GM13976 (cell line): ENCODE results near the gene PNMA8C.

ENCODE experiments used
- DNase-seq: peaks from one replicate; pipeline ENCODE4 v3.0.0; 2012; ENCODE audit warnings: low spot score
- in situ Hi-C: fragments of 300-500 bp; cut with MboI; formaldehyde crosslinking; loops from one replicate; pipeline ENCODE4 v1.12.0; 2022; ENCODE audit warnings: low sequenced_read_pairs, mixed read lengths, inconsistent platforms; ENCODE audit not compliant: unreplicated experiment
- TF ChIP-seq, protein P1 (sequence below): IDR thresholded peaks from 2 replicates; pipeline ENCODE4 v1.5.1; 2012; ENCODE audit warnings: borderline replicate concordance, mild to moderate bottlenecking; ENCODE audit not compliant: insufficient read depth; ENCODE audit errors: extremely low read depth, missing control alignments, control extremely low read depth

The PNMA8C gene

DNA sequence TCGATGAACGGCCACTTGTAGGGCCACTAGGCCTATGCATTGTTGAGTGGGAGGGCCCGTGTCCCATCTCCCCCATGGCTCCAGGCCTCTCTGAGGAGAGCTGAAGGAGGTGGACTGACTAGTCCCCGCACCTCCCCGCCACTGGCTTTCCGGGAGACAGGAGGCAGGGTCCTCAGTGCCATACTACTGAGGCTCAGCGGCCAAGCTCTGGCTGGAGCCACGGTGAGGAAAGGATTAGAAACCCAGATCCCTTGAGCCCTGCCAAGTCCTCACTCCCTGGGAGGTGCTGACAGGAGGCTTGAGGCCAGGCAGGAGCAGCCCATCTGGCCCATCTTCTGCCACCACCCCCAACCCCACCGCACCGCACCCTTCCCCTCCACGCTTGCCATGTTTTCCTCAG, 44.3 kb downstream of the PNMA8C start:
- DNase-seq = no peak
- TF ChIP-seq, protein P1, sequence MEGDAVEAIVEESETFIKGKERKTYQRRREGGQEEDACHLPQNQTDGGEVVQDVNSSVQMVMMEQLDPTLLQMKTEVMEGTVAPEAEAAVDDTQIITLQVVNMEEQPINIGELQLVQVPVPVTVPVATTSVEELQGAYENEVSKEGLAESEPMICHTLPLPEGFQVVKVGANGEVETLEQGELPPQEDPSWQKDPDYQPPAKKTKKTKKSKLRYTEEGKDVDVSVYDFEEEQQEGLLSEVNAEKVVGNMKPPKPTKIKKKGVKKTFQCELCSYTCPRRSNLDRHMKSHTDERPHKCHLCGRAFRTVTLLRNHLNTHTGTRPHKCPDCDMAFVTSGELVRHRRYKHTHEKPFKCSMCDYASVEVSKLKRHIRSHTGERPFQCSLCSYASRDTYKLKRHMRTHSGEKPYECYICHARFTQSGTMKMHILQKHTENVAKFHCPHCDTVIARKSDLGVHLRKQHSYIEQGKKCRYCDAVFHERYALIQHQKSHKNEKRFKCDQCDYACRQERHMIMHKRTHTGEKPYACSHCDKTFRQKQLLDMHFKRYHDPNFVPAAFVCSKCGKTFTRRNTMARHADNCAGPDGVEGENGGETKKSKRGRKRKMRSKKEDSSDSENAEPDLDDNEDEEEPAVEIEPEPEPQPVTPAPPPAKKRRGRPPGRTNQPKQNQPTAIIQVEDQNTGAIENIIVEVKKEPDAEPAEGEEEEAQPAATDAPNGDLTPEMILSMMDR = no peak
- in situ Hi-C loops = no loop called here

DNA sequence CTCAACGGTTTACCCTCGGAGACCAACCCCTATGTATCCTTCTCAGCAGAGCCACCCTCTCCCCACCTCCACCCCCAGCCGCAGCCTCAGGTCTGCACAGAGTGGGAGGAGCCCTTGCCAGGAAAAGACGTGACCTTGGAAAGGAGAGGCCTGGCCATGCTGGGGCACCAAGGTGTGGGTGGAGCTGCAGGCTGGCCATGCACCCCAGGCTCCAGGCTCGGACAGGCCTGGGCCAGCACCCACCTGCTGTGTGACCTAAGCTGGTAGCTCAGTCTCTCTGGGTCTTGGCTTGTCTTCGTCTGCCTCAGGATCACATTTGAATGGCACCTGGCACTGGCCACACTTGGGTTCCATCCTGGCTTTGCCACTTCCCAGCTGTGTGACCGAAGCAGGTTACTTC, 44.9 kb downstream of the PNMA8C start:
- no peak for DNase-seq
- in situ Hi-C loops = no loop called here
- TF ChIP-seq, protein P1 = no peak

DNA sequence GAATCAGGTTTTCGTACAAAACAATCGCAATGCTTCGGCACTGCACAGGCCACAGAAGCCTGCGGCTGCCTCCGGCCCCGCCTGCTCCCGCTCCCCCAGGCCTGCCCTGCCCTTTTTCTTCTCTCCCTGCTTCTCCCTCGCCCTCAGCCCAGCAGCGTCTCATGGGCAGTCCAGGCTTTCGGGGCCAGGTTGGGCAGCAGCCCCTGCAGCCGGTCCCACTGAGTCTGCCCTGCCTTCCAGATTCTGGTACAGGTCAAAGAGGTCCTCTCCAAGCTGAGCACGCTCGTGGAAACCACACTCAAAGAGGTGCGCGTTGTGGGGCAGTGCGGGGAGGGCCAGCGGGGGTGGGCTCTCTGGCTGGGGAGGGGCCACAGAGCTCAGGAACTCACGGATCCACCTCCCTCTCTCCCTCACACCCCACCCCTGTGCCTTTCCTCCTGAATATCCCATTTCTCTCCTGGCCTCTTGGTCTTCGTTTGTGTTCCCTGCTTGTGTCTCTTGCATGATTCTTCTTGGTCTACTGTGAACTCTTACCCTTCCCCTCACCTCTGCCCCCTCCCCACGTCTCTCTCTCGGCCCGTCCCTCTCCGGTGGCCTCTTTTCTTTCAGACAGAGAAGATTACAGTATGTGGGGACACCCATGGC, 45.4 kb downstream of the PNMA8C start:
- no peak for DNase-seq
- in situ Hi-C loops = no loop called here
- TF ChIP-seq, protein P1 = no peak

DNA sequence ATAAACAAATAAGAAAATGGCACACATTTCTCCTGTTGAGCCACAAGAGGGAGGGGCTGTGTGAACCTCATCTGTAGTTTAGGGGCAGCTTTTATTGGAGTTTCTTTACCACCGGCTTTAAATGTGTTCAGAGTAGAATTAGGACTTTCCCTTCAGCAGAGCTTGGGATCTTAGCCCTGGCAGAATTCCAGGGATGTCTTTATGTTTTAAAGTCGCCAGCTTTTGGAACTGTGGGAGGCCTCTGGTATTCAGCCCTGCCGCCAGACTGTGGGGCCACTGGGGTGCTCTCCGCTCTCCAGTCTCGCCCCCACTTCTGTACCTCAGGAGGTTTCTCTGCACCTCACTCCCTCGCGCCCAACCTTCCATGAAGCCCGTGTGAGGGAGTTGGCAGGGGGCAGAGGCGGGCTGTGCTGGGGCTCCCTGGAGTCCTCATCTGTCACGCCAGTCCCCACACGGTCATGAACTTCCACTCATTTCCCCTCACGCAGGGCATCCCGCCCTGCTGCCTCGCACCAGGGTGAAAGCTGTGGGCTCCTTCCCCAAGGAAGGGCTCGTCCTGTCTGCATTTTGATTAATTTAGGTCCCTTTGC, 46.9 kb downstream of the PNMA8C start:
- in situ Hi-C loops = no loop called here
- TF ChIP-seq, protein P1 = no peak
- DNase-seq = no peak

DNA sequence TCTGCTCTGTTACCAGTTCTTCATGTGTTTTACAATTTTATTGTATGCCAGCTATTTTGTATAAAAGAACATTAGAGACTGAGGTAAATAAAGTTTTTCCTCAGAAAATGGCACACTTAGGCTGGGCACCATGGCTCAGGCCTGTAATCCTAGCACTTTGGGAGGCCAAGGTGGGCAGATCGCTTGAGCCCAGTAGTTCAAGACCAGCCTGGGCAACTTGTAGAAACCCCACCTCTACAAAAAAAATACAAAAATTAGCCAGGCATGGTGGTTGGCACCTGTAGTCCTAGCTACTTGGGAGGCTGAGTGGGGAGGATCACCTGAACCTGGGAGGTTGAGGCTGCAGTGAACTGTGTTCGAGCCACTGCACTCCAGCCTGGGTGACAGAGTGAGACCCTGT, 47.4 kb downstream of the PNMA8C start:
- TF ChIP-seq, protein P1 = no peak
- no peak for DNase-seq
- in situ Hi-C loops = no loop called here

DNA sequence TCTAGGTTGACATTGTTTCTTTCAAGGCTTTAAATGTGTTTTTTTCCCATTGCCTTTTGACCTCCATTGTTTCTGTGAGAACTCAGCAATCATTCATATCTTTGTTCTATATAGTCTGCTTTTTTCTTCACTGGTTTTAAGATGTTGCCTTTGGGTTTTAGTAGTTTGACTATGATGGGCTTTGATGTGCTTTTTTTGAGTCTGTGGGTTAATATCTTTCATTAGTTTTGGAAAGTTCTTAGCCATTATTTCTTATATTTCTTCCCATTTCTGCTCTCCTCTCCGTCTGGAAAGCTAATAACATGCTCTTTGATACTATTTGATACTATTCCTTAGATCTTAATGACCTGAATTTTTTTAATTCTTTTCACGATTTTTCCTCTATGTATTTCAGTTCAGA, 48.0 kb downstream of the PNMA8C start:
- TF ChIP-seq, protein P1 = no peak
- DNase-seq = no peak
- in situ Hi-C loops = no loop called here

DNA sequence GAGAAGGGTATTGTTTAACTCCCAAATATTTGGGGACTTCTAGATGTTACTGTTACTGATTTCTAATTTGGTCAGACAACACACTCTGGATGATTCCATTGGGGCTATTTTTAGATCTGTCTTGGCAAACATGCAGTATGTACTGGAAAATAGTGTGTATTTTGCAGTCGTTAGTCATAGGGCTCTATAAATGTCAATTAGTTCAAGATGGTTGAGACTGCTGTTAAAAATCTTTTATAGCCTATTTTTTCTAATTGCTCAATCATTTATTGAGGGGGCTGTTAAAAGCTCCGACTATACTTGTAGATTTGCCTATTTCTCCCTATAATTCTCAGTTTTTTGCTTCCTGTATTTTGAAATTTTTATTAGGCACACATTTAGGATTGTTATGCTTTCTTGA, 50.5 kb downstream of the PNMA8C start:
- in situ Hi-C loops = no loop called here
- DNase-seq = no peak
- TF ChIP-seq, protein P1 = no peak
